NCI-H1436 treated with DMSO at 0.1 percent for 48 hours (cell line): ENCODE results near the gene STX11.

Source experiments
- DNase-seq: peaks from one replicate; lab custom pipeline; 2025; lab: John Stamatoyannopoulos, UW

Gene STX11

GRCh38 chr6:144143106-144143505 lies 7.2 kb upstream of the STX11 start:
- DNase-seq = no peak

DNA sequence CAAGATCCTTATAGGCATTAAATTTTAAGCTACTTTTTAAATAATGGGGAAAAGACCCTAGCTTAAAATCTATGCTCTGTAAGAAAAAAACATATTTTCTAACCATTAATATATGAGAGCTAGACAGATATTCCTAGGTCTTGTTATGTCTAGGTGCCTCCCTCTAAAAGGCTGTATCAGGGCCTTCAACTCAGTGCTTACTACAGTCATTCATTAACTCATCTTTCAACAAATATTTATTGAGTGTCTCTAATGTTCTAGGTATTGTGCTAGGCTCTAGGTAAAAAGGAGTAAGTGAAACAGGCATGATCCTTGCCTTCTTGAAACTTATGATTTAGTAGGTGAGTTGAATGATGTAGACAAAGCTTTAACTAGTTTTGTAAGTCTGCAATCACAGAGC lies 6.4 kb upstream of the STX11 start:
- DNase-seq = no peak

GRCh38 chr6:144144996-144145395 lies 5.3 kb upstream of the STX11 start:
- DNase-seq = no peak

DNA sequence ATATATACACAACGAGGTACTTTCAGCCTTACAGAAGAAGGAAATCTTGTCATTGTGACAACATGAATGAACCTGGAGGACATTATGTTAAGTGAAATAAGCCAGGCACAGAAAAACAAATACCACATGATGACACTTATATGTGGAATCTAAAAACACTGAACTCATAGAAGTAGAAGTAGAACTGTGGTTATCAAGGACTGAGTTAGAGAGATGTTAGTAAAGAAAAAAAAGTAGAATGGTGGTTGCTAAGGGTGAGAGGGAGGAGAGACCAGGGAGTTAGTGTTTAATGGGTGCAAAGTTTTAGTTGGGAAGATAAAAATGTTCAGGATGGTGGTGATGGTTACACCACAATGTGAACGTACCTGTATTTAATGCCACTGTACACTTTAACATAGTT lies 4.8 kb upstream of the STX11 start:
- no peak for DNase-seq

DNA sequence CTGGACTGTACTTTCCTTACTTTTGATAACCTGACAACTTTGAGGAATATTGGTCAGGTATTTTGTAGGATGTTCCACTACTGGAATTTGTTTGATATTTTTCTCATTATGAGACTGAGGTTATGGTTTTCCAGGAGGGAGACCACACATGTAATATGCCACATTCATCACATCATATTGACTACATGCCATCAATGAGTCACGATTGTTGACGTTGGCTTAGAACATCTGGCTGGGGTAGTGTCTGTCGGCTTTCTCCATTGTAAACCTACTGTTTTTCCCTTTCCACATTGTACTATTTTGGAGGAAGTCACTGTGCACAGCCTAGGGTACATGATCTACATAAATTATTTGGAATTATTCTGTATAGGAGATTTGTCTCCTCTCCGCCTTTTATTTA lies 1.4 kb upstream of the STX11 start:
- no peak for DNase-seq

GRCh38 chr6:144149558-144149893 lies 791 bp upstream of the STX11 start:
- DNase-seq = no peak

- DNase-seq = no peak
Observed at GRCh38 chr6:144150710-144151657, 667 bp downstream of the STX11 start.

GRCh38 chr6:144152334-144152900 lies 2.1 kb downstream of the STX11 start:
- no peak for DNase-seq

GRCh38 chr6:144153260-144153659 lies 2.9 kb downstream of the STX11 start:
- no peak for DNase-seq

GRCh38 chr6:144153971-144154370 lies 3.7 kb downstream of the STX11 start:
- no peak for DNase-seq

GRCh38 chr6:144155529-144155928 lies 5.2 kb downstream of the STX11 start:
- DNase-seq = no peak

DNA sequence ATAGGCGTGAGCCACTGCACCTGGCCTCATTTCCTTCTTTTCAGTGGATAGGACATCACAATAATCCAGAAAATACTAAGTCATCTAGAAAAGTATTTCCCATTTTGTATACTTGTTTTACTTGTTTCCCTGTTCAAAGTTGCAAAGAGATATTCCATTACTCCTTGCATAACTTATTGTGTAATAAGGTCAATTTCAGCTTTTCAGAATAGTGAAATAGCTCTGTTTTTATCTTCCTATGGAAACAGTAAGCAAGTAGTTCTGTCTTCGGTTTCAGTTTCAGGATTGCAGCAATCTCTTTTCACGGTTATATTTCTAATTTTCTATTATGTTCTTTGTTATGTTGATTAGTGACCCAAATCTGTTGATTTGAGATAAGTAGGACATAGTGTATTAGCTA lies 6.0 kb downstream of the STX11 start:
- no peak for DNase-seq

- no peak for DNase-seq
Observed at GRCh38 chr6:144156991-144157390, 6.7 kb downstream of the STX11 start.

DNA sequence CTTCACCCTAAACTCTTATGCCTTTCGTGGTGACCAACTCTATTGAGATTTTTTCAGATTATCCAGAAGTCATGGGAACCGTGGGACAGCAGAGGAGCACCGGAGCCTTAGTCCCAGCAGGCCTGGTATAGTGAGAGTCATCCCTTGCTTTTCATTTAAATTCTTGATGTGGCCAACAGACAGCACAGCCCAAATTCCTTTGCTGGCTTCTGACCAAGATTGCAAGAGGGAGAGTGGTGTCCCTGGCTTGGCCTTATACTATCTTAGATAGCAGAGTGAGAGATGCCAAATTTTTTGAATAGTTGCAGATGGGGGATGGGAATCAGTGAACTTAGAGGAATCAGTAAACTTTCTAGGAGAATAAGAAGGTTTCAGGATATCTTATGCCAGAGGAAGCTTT lies 7.8 kb downstream of the STX11 start:
- DNase-seq = no peak

DNA sequence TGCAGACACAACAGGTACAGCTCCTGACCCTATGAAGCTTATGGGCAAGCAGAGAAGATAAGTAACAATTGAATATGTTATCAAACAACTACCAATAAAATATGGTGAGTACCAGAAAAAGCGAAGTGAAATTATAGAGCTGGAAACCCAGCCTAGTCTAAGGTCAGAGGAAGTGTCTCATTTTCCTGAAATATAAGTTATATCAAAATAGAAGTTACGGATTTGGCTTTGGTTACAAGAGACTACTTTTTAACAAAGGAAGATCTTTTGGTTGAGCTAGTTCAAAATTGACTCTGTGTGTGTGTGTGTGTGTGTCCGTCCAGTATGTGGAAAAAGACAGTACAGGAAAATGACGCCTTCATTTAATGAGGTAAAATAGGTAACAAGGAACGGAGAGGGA lies 8.9 kb downstream of the STX11 start:
- no peak for DNase-seq

DNA sequence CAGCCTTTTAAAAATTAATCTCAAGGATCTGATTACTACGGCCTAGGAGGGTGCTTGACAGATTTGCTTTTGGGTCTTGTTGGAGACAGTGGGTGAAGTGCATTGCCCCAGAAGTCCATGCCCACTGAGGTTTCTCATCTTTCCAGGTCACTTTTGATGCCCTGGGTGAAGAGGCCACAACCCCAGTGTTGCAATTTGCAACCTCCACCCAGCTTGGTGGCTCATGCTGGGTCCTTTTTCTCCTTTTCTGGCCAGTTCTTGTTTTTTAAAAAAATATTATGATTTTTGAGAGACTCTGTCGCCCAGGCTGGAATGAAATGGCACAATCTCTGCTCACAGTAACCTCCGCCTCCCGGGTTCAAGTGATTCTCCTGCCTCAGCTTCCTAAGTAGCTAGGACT lies 9.4 kb downstream of the STX11 start:
- no peak for DNase-seq

DNA sequence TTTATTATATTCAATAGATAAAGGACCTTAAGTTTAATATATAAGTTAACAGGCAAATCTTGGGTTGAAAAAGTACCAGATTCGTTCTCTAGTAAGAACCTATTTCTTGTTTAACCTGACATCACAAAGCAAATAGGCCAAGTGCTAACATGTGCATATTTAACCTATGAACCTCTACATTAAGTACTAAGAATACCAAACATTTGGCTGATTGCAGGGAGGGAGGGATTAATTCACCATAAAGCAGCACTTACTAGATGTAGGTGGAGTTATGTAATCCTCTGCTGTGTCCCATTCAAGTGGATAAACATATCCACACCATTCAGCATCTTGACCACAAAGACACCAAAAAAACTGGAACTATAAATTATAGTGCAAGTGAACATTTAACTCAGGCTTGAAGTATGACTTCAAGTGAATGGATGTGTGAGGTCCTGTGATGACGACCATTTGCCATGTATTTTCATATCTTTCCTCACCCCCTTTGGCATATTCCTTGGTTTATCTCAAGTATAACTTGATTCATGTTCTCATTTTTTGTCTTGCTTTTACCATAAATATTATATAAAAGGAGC lies 10.2 kb downstream of the STX11 start:
- DNase-seq = no peak

- no peak for DNase-seq
Observed at GRCh38 chr6:144161975-144162374, 11.7 kb downstream of the STX11 start.

GRCh38 chr6:144162977-144163376 lies 12.7 kb downstream of the STX11 start:
- DNase-seq = no peak

DNA sequence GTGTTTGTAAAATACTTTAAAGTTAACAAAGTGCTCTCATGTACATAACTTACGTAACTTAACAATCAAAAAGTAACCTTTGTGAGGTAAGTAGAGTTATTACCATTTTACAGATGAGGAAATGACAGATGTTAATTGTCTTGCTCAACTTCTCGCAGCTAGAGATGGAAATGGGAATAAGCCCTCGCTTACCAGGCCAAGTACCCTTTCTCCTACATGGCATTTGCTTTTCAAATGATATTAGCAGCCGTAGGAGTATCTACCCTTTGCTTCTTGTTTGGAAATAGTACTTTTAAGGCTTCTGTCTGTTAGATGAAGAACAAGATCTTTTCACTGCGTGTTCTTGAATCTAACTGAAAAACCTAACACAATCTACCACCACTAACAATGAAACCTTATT lies 15.5 kb downstream of the STX11 start:
- DNase-seq = no peak

- DNase-seq = no peak
Observed at GRCh38 chr6:144170044-144170443, 19.7 kb downstream of the STX11 start.

DNA sequence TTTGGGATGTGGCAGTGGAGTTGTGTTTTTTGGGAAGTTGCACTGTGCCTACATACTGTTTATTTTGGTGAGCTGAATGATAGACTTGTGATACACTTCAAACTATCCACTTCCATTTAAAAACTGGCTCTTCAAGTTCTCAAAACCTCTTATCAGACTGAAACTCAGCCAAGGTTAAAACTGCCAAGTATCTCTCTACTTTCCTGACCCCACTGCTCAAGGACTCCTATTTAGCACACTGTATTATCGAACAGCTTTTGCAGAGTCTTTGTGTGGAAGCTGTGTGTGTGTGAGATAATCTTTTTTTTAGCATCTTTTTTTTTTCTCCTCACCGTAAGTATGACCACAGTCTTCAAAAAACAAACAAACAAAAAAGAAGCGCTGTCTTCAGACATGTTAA lies 21.1 kb downstream of the STX11 start:
- DNase-seq = no peak

- DNase-seq = no peak
Observed at GRCh38 chr6:144174006-144174405, 23.7 kb downstream of the STX11 start.

- no peak for DNase-seq
Observed at GRCh38 chr6:144176043-144176442, 25.7 kb downstream of the STX11 start.
